ENCODE results near the gene ADPGK. TPM values are rescaled to one million over a fixed set of nuclear protein-coding genes. Genes with fewer than 3 reads are reported as not detected.

The ADPGK gene
- total RNA-seq, 1 experiment from 2014 or later: 52.9 TPM

DNA sequence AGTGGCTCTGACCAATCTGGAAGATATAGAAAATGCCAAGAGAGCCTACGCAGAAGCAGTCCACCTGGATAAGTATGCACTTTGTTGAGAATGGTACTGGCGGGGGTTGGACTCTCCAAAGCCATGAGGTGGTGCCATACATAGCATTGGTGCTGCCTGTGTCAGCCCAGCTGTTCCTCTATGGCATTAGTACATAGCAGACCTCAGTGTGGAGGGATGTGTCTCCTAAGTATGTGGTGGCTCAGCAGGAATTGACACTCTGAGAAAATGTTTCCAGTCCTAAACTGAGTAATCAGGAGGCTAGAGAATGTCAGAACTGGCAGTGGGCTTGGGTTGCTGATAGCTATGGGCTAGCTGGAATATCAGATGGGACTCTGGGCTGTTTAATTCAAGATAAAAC is 48.4 kb downstream of the ADPGK start:
- DNase-seq (no peak), ATAC-seq (no peak)
- Histone ChIP-seq H3K79me2 (ENCODE audit: low read length) (no peaks in the 10 kb centered on the region), H3K9me3 (ENCODE audit: low read length) (no peaks in the 10 kb centered on the region), H3F3A (ENCODE audit: low read length, unreplicated experiment) (no peaks in the 10 kb centered on the region), H2AFZ (ENCODE audit: low read length) (no peak overlapping the region), H3K4me2 (ENCODE audit: low read length) (no peak overlapping the region), H3K27ac (ENCODE audit: low read length) (no peak overlapping the region), H3K4me1 (ENCODE audit: insufficient read depth, low read length) (0 out of 2 replicates have a peak, but pooled peaks cover 5% of the 10 kb centered on the region), H3K36me3 (ENCODE audit: low read depth, low read length) (peaks cover 16% of the 10 kb centered on the region; the same call in 1 of the 2 replicates), H3K9me2 (replicated peaks; ENCODE audit: low read length) (no peaks in the 10 kb centered on the region), H3K4me3 (ENCODE audit: low read length) (no peak overlapping the region), H3K27me3 (ENCODE audit: low read length) (no peaks in the 10 kb centered on the region), H3K9ac (ENCODE audit: low read length) (no peak overlapping the region), H4K20me1 (ENCODE audit: low read length) (no peaks in the 10 kb centered on the region)
- CTCF ChIA-PET: no interaction called here
- TF ChIP-seq EZH2 (IDR thresholded peaks at IDR 0.05; ENCODE audit: low read length, unreplicated experiment) (no peak), EZH2phosphoT487 (IDR thresholded peaks at IDR 0.05; ENCODE audit: borderline replicate concordance, low read length) (no peak)
- TF ChIP-seq, protein P1, sequence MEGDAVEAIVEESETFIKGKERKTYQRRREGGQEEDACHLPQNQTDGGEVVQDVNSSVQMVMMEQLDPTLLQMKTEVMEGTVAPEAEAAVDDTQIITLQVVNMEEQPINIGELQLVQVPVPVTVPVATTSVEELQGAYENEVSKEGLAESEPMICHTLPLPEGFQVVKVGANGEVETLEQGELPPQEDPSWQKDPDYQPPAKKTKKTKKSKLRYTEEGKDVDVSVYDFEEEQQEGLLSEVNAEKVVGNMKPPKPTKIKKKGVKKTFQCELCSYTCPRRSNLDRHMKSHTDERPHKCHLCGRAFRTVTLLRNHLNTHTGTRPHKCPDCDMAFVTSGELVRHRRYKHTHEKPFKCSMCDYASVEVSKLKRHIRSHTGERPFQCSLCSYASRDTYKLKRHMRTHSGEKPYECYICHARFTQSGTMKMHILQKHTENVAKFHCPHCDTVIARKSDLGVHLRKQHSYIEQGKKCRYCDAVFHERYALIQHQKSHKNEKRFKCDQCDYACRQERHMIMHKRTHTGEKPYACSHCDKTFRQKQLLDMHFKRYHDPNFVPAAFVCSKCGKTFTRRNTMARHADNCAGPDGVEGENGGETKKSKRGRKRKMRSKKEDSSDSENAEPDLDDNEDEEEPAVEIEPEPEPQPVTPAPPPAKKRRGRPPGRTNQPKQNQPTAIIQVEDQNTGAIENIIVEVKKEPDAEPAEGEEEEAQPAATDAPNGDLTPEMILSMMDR (conservative IDR thresholded peaks at IDR 0.05; ENCODE audit: low read depth, low read length): no peak
- intact Hi-C loops (cut with micrococcal nuclease): no loop called here
- POLR2A ChIA-PET (ENCODE audit: unreplicated experiment): no interaction called here
- no TSS peak for BruUV-seq (replicated peaks)

DNA sequence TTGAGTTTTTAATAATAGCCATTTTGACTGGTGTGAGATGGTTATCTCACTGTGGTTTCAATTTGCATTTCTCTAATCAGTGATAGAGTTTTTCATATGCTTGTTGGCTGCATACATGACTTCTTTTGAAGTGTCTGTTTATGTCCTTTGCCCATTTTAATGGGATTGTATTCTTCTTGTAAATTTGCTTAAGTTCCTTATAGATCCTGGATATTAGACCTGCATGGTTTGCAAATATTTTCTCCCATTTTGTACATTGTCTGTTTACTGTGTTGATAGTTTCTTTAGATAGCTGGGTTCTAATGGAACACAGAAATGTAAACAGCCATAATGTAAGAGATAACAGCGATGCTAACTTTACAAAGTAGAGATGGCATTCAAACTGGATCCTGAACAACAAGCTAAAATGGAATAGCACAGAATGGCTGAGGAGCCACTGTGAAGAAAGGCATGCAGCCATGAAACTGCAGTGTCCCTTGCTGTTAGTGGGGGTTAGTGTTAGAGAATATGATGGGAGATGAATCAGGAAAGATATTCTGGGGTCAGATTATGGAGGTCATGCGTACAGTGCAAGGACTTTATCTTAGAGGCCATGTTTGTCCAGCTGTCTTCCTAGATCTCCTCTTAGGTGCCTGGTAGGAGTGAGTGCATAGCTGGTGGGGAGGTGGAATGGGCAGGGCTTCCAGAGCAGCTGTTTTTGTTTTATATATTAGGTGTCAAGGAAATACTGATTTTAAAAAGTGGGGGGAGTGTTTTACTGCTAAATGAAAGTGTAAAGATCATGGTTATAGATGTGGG is 49.4 kb downstream of the ADPGK start:
- Histone ChIP-seq H4K20me1 (ENCODE audit: low read length) (no peaks in the 10 kb centered on the region), H3K4me2 (ENCODE audit: low read length) (no peak overlapping the region), H2AFZ (ENCODE audit: low read length) (no peak overlapping the region), H3K27ac (ENCODE audit: low read length) (no peak overlapping the region), H3K79me2 (ENCODE audit: low read length) (no peaks in the 10 kb centered on the region), H3K9me3 (ENCODE audit: low read length) (no peaks in the 10 kb centered on the region), H3K9me2 (replicated peaks; ENCODE audit: low read length) (no peaks in the 10 kb centered on the region), H3K27me3 (ENCODE audit: low read length) (no peaks in the 10 kb centered on the region), H3K4me3 (ENCODE audit: low read length) (no peak overlapping the region), H3K4me1 (ENCODE audit: insufficient read depth, low read length) (0 out of 2 replicates have a peak, but pooled peaks cover 5% of the 10 kb centered on the region), H3K36me3 (ENCODE audit: low read depth, low read length) (peaks cover 16% of the 10 kb centered on the region; the same call in 1 of the 2 replicates), H3F3A (ENCODE audit: low read length, unreplicated experiment) (no peaks in the 10 kb centered on the region), H3K9ac (ENCODE audit: low read length) (no peak overlapping the region)
- intact Hi-C loops (cut with micrococcal nuclease): no loop called here
- DNase-seq: no peak
- no TSS peak for BruUV-seq (replicated peaks)
- ChIA-PET POLR2A (ENCODE audit: unreplicated experiment) (no interaction called here), CTCF (no interaction called here)
- TF ChIP-seq EZH2 (IDR thresholded peaks at IDR 0.05; ENCODE audit: low read length, unreplicated experiment) (no peak), EZH2phosphoT487 (IDR thresholded peaks at IDR 0.05; ENCODE audit: borderline replicate concordance, low read length) (no peak)
- TF ChIP-seq, protein P1 (conservative IDR thresholded peaks at IDR 0.05; ENCODE audit: low read depth, low read length): no peak
- ATAC-seq: no peak

DNA sequence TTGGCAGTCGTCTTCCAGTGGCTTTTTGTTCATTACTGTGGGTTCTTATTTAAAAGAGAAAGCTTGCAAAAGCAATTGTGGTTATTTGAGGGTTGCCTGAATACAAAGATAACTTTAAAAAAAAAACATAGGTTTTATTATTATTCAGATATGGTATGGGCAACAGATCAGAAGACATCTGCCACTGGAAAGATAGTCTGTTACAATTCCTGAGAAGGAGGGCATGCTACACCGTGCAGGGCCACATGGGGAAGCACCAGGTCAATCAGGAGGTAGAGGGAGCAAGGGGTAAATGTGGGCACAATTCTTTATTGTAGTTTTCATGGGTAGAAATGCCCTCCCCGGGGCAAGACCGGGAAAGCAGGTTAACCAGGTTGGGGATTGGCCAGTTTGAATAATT is 51.0 kb downstream of the ADPGK start:
- Histone ChIP-seq H3F3A (ENCODE audit: low read length, unreplicated experiment) (no peaks in the 10 kb centered on the region), H3K79me2 (ENCODE audit: low read length) (no peaks in the 10 kb centered on the region), H4K20me1 (ENCODE audit: low read length) (no peaks in the 10 kb centered on the region), H3K9ac (ENCODE audit: low read length) (no peak overlapping the region), H3K27me3 (ENCODE audit: low read length) (no peaks in the 10 kb centered on the region), H3K9me3 (ENCODE audit: low read length) (no peaks in the 10 kb centered on the region), H3K4me1 (ENCODE audit: insufficient read depth, low read length) (0 out of 2 replicates have a peak, but pooled peaks cover 5% of the 10 kb centered on the region), H3K36me3 (ENCODE audit: low read depth, low read length) (peaks cover 15% of the 10 kb centered on the region; the same call in 1 of the 2 replicates), H2AFZ (ENCODE audit: low read length) (no peak overlapping the region), H3K9me2 (replicated peaks; ENCODE audit: low read length) (no peaks in the 10 kb centered on the region), H3K27ac (ENCODE audit: low read length) (no peak overlapping the region), H3K4me2 (ENCODE audit: low read length) (no peak overlapping the region), H3K4me3 (ENCODE audit: low read length) (no peak overlapping the region)
- ChIA-PET CTCF (no interaction called here), POLR2A (ENCODE audit: unreplicated experiment) (no interaction called here)
- BruUV-seq (replicated peaks): no TSS peak
- ATAC-seq (no peak), DNase-seq (no peak)
- intact Hi-C loops (cut with micrococcal nuclease): no loop called here
- TF ChIP-seq EZH2phosphoT487 (IDR thresholded peaks at IDR 0.05; ENCODE audit: borderline replicate concordance, low read length) (no peak), EZH2 (IDR thresholded peaks at IDR 0.05; ENCODE audit: low read length, unreplicated experiment) (no peak)
- TF ChIP-seq, protein P1 (conservative IDR thresholded peaks at IDR 0.05; ENCODE audit: low read depth, low read length): no peak; the same call in 1 of the 2 replicates

Measured in PC-3 (cell line).